Effector memory CD8-positive, alpha-beta T cell (primary cell): ENCODE data around the gene ELAC1.
"Not testable (repeated sequence)": the region's sequence is repeated elsewhere in the genome, so short reads cannot be mapped to it uniquely, and the experiment has no call there.

Experiments used
- ATAC-seq: fragments of 150-1000 bp; cut with Tn5 transposase; replicated peaks from 2 replicates; pipeline ENCODE4 v1.10.0; 2021; ENCODE audit warnings: mild to moderate bottlenecking, moderate library complexity
- DNase-seq, 3 experiments: peaks; one replicate each; pipeline ENCODE4 v3.0.0; 2021
- H3K27ac Mint-ChIP-seq, 2 donors: one replicate each; pipeline ENCODE4 v1.8.0; 2022; ENCODE audit warnings: mild to moderate bottlenecking in 2 of 2, mixed read lengths in 2 of 2, moderate library complexity in 2 of 2
- H3K27me3 Mint-ChIP-seq, 2 donors: one replicate each; pipeline ENCODE4 v1.8.0; 2022; ENCODE audit warnings: mixed read lengths in 2 of 2
- H3K36me3 Mint-ChIP-seq: one replicate; pipeline ENCODE4 v1.8.0; 2022; ENCODE audit warnings: mild to moderate bottlenecking, moderate library complexity, mixed read lengths; ENCODE audit not compliant: insufficient read depth
- H3K4me1 Mint-ChIP-seq, 2 donors: one replicate each; pipeline ENCODE4 v1.8.0; 2022; ENCODE audit warnings: low read depth in 2 of 2, mixed read lengths in 2 of 2
- H3K4me3 Mint-ChIP-seq, 2 donors: one replicate each; pipeline ENCODE4 v1.8.0; 2022; ENCODE audit warnings: mild to moderate bottlenecking in 2 of 2, mixed read lengths in 2 of 2, moderate library complexity in 2 of 2
- H3K9me3 Mint-ChIP-seq, 2 donors: one replicate each; pipeline ENCODE4 v1.8.0; 2022; ENCODE audit warnings: mixed read lengths in 2 of 2

Gene ELAC1

GRCh38 chr18:50947899-50948298 is 19.9 kb upstream of the ELAC1 start:
- peaks cover 6% of the 10 kb centered on the region for H3K36me3 Mint-ChIP-seq
- no peak for ATAC-seq
- no peaks in the 10 kb centered on the region for H3K4me1 Mint-ChIP-seq
- no peak for DNase-seq
- no peaks in the 10 kb centered on the region for H3K27me3 Mint-ChIP-seq
- no peaks in the 10 kb centered on the region for H3K9me3 Mint-ChIP-seq
- H3K4me3 Mint-ChIP-seq: no peak overlapping the region
- no peak overlapping the region for H3K27ac Mint-ChIP-seq

- H3K27me3 Mint-ChIP-seq: no peaks in the 10 kb centered on the region
- no peak for DNase-seq
- peaks cover 6% of the 10 kb centered on the region for H3K36me3 Mint-ChIP-seq
- H3K4me3 Mint-ChIP-seq: no peak overlapping the region
- no peak overlapping the region for H3K27ac Mint-ChIP-seq
- no peaks in the 10 kb centered on the region for H3K4me1 Mint-ChIP-seq
- H3K9me3 Mint-ChIP-seq: no peaks in the 10 kb centered on the region
- ATAC-seq: no peak
Observed at GRCh38 chr18:50949185-50949584, 18.7 kb upstream of the ELAC1 start.

- Mint-ChIP-seq H3K27ac (peak overlapping the region in 1 of 2 donors; percentile 41), H3K4me1 (no peaks in the 10 kb centered on the region), H3K36me3 (peaks cover 3% of the 10 kb centered on the region), H3K9me3 (no peaks in the 10 kb centered on the region), H3K27me3 (no peaks in the 10 kb centered on the region), H3K4me3 (no peak overlapping the region)
- DNase-seq: no peak
- no peak for ATAC-seq
Observed at GRCh38 chr18:50950626-50951025, 17.2 kb upstream of the ELAC1 start.

GRCh38 chr18:50953822-50954221 is 14.0 kb upstream of the ELAC1 start:
- Mint-ChIP-seq H3K4me1 (no peaks in the 10 kb centered on the region), H3K9me3 (no peaks in the 10 kb centered on the region), H3K27ac (no peak overlapping the region), H3K36me3 (no peaks in the 10 kb centered on the region), H3K27me3 (peaks cover 0 to 6% of the 10 kb centered on the region in 2 donors), H3K4me3 (no peak overlapping the region)
- ATAC-seq (no peak), DNase-seq (no peak)

GRCh38 chr18:50955253-50955652 is 12.6 kb upstream of the ELAC1 start:
- H3K4me1 Mint-ChIP-seq: no peaks in the 10 kb centered on the region
- no peak overlapping the region for H3K4me3 Mint-ChIP-seq
- no peaks in the 10 kb centered on the region for H3K36me3 Mint-ChIP-seq
- H3K27me3 Mint-ChIP-seq: peaks cover 0 to 12% of the 10 kb centered on the region in 2 donors
- no peaks in the 10 kb centered on the region for H3K9me3 Mint-ChIP-seq
- ATAC-seq: no peak
- no peak overlapping the region for H3K27ac Mint-ChIP-seq
- no peak for DNase-seq

- no peaks in the 10 kb centered on the region for H3K36me3 Mint-ChIP-seq
- H3K9me3 Mint-ChIP-seq: no peaks in the 10 kb centered on the region
- no peak for DNase-seq
- no peak overlapping the region for H3K27ac Mint-ChIP-seq
- no peak overlapping the region for H3K4me3 Mint-ChIP-seq
- H3K4me1 Mint-ChIP-seq: no peaks in the 10 kb centered on the region
- no peak for ATAC-seq
- peaks cover 0 to 12% of the 10 kb centered on the region in 2 donors for H3K27me3 Mint-ChIP-seq
Observed at GRCh38 chr18:50956116-50956515, 11.7 kb upstream of the ELAC1 start.

GRCh38 chr18:50961974-50962373 is 5.9 kb upstream of the ELAC1 start:
- ATAC-seq (no peak), DNase-seq (no peak)
- Mint-ChIP-seq H3K36me3 (peaks cover 2% of the 10 kb centered on the region), H3K27me3 (peaks cover 7 to 12% of the 10 kb centered on the region in 2 donors), H3K4me3 (no peak overlapping the region), H3K4me1 (no peaks in the 10 kb centered on the region), H3K27ac (no peak overlapping the region), H3K9me3 (peaks cover 3 to 18% of the 10 kb centered on the region in 2 donors)

- DNase-seq (no peak), ATAC-seq (no peak)
- Mint-ChIP-seq H3K4me1 (peaks cover 20 to 23% of the 10 kb centered on the region in 2 donors), H3K27ac (peak overlapping the region; percentile 67 to 87), H3K27me3 (no peaks in the 10 kb centered on the region), H3K4me3 (peak overlapping the region; percentile 76 to 87), H3K9me3 (no peaks in the 10 kb centered on the region), H3K36me3 (peaks cover 2% of the 10 kb centered on the region)
Observed at GRCh38 chr18:50969448-50969847, 1.6 kb downstream of the ELAC1 start.

GRCh38 chr18:50970006-50970405 is 2.2 kb downstream of the ELAC1 start:
- Mint-ChIP-seq H3K27me3 (no peaks in the 10 kb centered on the region), H3K36me3 (peaks cover 5% of the 10 kb centered on the region), H3K4me3 (no peak overlapping the region), H3K9me3 (no peaks in the 10 kb centered on the region), H3K4me1 (peaks cover 20 to 27% of the 10 kb centered on the region in 2 donors), H3K27ac (no peak overlapping the region)
- DNase-seq (no peak), ATAC-seq (no peak)

GRCh38 chr18:50972404-50972803 is 4.6 kb downstream of the ELAC1 start:
- peaks cover 22 to 27% of the 10 kb centered on the region in 2 donors for H3K4me1 Mint-ChIP-seq
- DNase-seq, H3K27me3 Mint-ChIP-seq, ATAC-seq, H3K4me3 Mint-ChIP-seq, H3K36me3 Mint-ChIP-seq, H3K9me3 Mint-ChIP-seq, H3K27ac Mint-ChIP-seq: not testable (repeated sequence)

- Mint-ChIP-seq H3K36me3 (peaks cover 3% of the 10 kb centered on the region), H3K4me1 (peaks cover 18 to 27% of the 10 kb centered on the region in 2 donors), H3K27ac (peak overlapping the region in 1 of 2 donors; percentile 62), H3K4me3 (no peak overlapping the region), H3K27me3 (no peaks in the 10 kb centered on the region), H3K9me3 (no peaks in the 10 kb centered on the region)
- ATAC-seq (no peak), DNase-seq (no peak)
Observed at GRCh38 chr18:50973367-50974126, 5.7 kb downstream of the ELAC1 start.

GRCh38 chr18:50977037-50977760 is 9.4 kb downstream of the ELAC1 start:
- Mint-ChIP-seq H3K27me3 (no peaks in the 10 kb centered on the region), H3K4me1 (peaks cover 5 to 11% of the 10 kb centered on the region in 2 donors), H3K9me3 (no peaks in the 10 kb centered on the region), H3K27ac (no peak overlapping the region), H3K36me3 (peaks cover 12% of the 10 kb centered on the region), H3K4me3 (no peak overlapping the region)
- DNase-seq: no peak
- no peak for ATAC-seq

GRCh38 chr18:50981381-50981780 is 13.5 kb downstream of the ELAC1 start:
- no peak for DNase-seq
- peaks cover 15% of the 10 kb centered on the region for H3K36me3 Mint-ChIP-seq

More at GRCh38 chr18:50981381-50981780, 13.5 kb downstream of the ELAC1 start:
- H3K27me3 Mint-ChIP-seq: no peaks in the 10 kb centered on the region
- no peak overlapping the region for H3K4me3 Mint-ChIP-seq
- ATAC-seq: no peak
- H3K27ac Mint-ChIP-seq: no peak overlapping the region
- no peaks in the 10 kb centered on the region for H3K9me3 Mint-ChIP-seq
- H3K4me1 Mint-ChIP-seq: peaks cover 5 to 7% of the 10 kb centered on the region in 2 donors
